IMR-90 (cell line): ENCODE data around the gene MYH1. TPM values are rescaled to one million over a fixed set of nuclear protein-coding genes. Genes with fewer than 3 reads are reported as not detected.

ENCODE experiments used
- ATAC-seq: fragments of 200-7000 bp; cut with Tn5 transposase; 2 replicates; pipeline ENCODE4 v1.9.1; 2020; ENCODE audit warnings: low read depth, mild to moderate bottlenecking, moderate library complexity
- BruUV-seq: library from RNA; stranded (reverse); fragments of 400-500 nt; replicated peaks from 2 replicates; lab custom pipeline; 2021; lab: Mats Ljungman, UMichigan
- CTCF ChIA-PET: fragments of 300-600 bp; formaldehyde crosslinking; extraction: SDS; loops from one replicate; lab custom pipeline; 2021; ENCODE audit warnings: antibody characterized with exemption; lab: Yijun Ruan, JAX
- POLR2A ChIA-PET: fragments of 300-600 bp; sonication (Branson Sonifier 250); formaldehyde crosslinking; loops from one replicate; lab custom pipeline; 2022; ENCODE audit warnings: antibody characterized with exemption; ENCODE audit not compliant: unreplicated experiment; lab: Charles Lee
- DNase-seq: peaks from one replicate; pipeline ENCODE4 v3.0.0; 2013
- H2AFZ ChIP-seq: replicated peaks from 2 replicates; pipeline ENCODE3; 2013; ENCODE audit warnings: low read length, mild to moderate bottlenecking; ENCODE audit not compliant: poor library complexity
- H2AK5ac ChIP-seq: 2 replicates; pipeline ENCODE4 v1.6.1; 2013; ENCODE audit warnings: low read depth, low read length, inconsistent platforms
- H2AK9ac ChIP-seq: replicated peaks from 2 replicates; pipeline ENCODE3; 2013; ENCODE audit warnings: mild to moderate bottlenecking, low read depth, low read length, moderate library complexity; ENCODE audit not compliant: poor library complexity
- H2BK120ac ChIP-seq: 2 replicates; pipeline ENCODE4 v1.6.1; 2013; ENCODE audit warnings: low read depth, low read length, inconsistent platforms
- H2BK15ac ChIP-seq: 3 replicates; pipeline ENCODE4 v1.6.1; 2013; ENCODE audit warnings: low read depth, low read length, inconsistent platforms
- H2BK20ac ChIP-seq: 2 replicates; pipeline ENCODE4 v1.6.1; 2013; ENCODE audit warnings: low read depth, mild to moderate bottlenecking, inconsistent platforms, low read length, moderate library complexity
- H2BK5ac ChIP-seq: 2 replicates; pipeline ENCODE4 v1.6.1; 2013; ENCODE audit warnings: mild to moderate bottlenecking, low read depth, low read length, inconsistent platforms; ENCODE audit not compliant: poor library complexity, severe bottlenecking
- H3K14ac ChIP-seq: replicated peaks from 2 replicates; pipeline ENCODE4 v1.6.1; 2013; ENCODE audit warnings: low read depth, low read length, inconsistent platforms
- H3K18ac ChIP-seq: 2 replicates; pipeline ENCODE4 v1.6.1; 2013; ENCODE audit warnings: low read depth, low read length, control low read depth
- H3K23ac ChIP-seq: 2 replicates; pipeline ENCODE4 v1.6.1; 2013; ENCODE audit warnings: low read depth, low read length, inconsistent platforms
- H3K27ac ChIP-seq: 2 replicates; pipeline ENCODE4 v1.5.1; 2013; ENCODE audit warnings: mild to moderate bottlenecking, control low read depth, low read length; ENCODE audit not compliant: insufficient read depth
- H3K27me3 ChIP-seq: 2 replicates; pipeline ENCODE4 v1.6.1; 2013; ENCODE audit warnings: low read length; ENCODE audit not compliant: control insufficient read depth, insufficient read depth
- H3K36me3 ChIP-seq: 2 replicates; pipeline ENCODE4 v1.6.1; 2013; ENCODE audit warnings: low read length, mixed read lengths; ENCODE audit not compliant: control insufficient read depth, insufficient read depth
- H3K4ac ChIP-seq: 2 replicates; pipeline ENCODE4 v1.6.1; 2013; ENCODE audit warnings: low read depth, low read length, inconsistent platforms
- H3K4me1 ChIP-seq: 2 replicates; pipeline ENCODE4 v1.6.1; 2013; ENCODE audit warnings: low read length, mixed read lengths; ENCODE audit not compliant: control insufficient read depth, insufficient read depth
- H3K4me2 ChIP-seq: 2 replicates; pipeline ENCODE4 v1.6.1; 2013; ENCODE audit warnings: low read depth, mild to moderate bottlenecking, control low read depth, low read length, moderate library complexity
- H3K4me3 ChIP-seq: 2 replicates; pipeline ENCODE4 v1.5.1; 2013; ENCODE audit warnings: low read depth, mild to moderate bottlenecking, control low read depth, low read length, moderate library complexity; ENCODE audit not compliant: insufficient read depth
- H3K56ac ChIP-seq: 2 replicates; pipeline ENCODE4 v1.6.1; 2013; ENCODE audit warnings: low read length, inconsistent platforms; ENCODE audit not compliant: insufficient read depth; ENCODE audit errors: extremely low read depth
- H3K79me1 ChIP-seq, 2 experiments: 2 replicates each; pipeline ENCODE4 v1.6.1; 2013; ENCODE audit warnings: low read length in 2 of 2, inconsistent platforms in 1 of 2, low read depth in 1 of 2
- H3K9ac ChIP-seq: 2 replicates; pipeline ENCODE4 v1.6.1; 2013; ENCODE audit warnings: low read depth, low read length, control low read depth
- H3K9me1 ChIP-seq: 2 replicates; pipeline ENCODE4 v1.6.1; 2013; ENCODE audit warnings: low read length, inconsistent platforms; ENCODE audit not compliant: insufficient read depth
- H3K9me3 ChIP-seq: 2 replicates; pipeline ENCODE4 v1.6.1; 2013; ENCODE audit warnings: low read length; ENCODE audit not compliant: control insufficient read depth, insufficient read depth
- H4K20me1 ChIP-seq: 2 replicates; pipeline ENCODE4 v1.6.1; 2013; ENCODE audit warnings: low read length, inconsistent platforms; ENCODE audit not compliant: insufficient read depth
- H4K5ac ChIP-seq: 2 replicates; pipeline ENCODE4 v1.6.1; 2013; ENCODE audit warnings: mild to moderate bottlenecking, low read depth, low read length, control low read depth
- H4K8ac ChIP-seq, 2 experiments: 2 replicates each; pipeline ENCODE4 v1.6.1; 2013; ENCODE audit warnings: low read depth in 2 of 2, low read length in 2 of 2, control low read depth in 1 of 2, inconsistent platforms in 1 of 2
- H4K91ac ChIP-seq: 2 replicates; pipeline ENCODE4 v1.6.1; 2013; ENCODE audit warnings: low read depth, low read length, inconsistent platforms; ENCODE audit not compliant: insufficient read depth
- CHD1 ChIP-seq: IDR thresholded peaks from 2 replicates; pipeline ENCODE4 v1.6.1; 2012; ENCODE audit warnings: low read depth, low read length, improper control_type of control experiment
- MAFK ChIP-seq: IDR thresholded peaks from 2 replicates; pipeline ENCODE4 v1.6.1; 2012; ENCODE audit warnings: low read depth, low read length, improper control_type of control experiment
- WGBS, 2 experiments: methylation state at CpG; one replicate each; pipeline versions ENCODE4 v1.1.5 to v1.1.7; 2013; ENCODE audit warnings: missing lambda C conversion rate in 2 of 2; ENCODE audit not compliant: insufficient read length in 1 of 2; ENCODE audit errors: extremely low coverage in 2 of 2; 5-methylcytosine and 5-hydroxymethylcytosine counted together
- dilution Hi-C: fragments of 300-500 bp; cut with HindIII; formaldehyde crosslinking; loops from one replicate; pipeline ENCODE4 v1.14.3; 2018; ENCODE audit warnings: low sequenced_read_pairs; ENCODE audit not compliant: unreplicated experiment
- in situ Hi-C: fragments of 300-500 bp; cut with MboI; formaldehyde crosslinking; loops from 3 replicates; pipeline ENCODE4 v1.14.3; 2019; ENCODE audit warnings: low sequenced_read_pairs, inconsistent platforms, mixed read lengths
- intact Hi-C: fragments of 100-400 bp; cut with micrococcal nuclease; formaldehyde crosslinking; loops from 2 replicates; pipeline ENCODE4 v1.10.0; 2022
- polyA plus RNA-seq, 3 experiments: library from polyadenylated mRNA; depleted of rRNA; stranded (reverse); fragments of >200 nt; gene quantifications; 2 replicates each; pipeline ENCODE4 v1.2.3, GENCODE V29; 2012; ENCODE audit warnings: low replicate concordance in 1 of 3
- total RNA-seq: library from RNA; depleted of rRNA; stranded (reverse); fragments of >200 nt; gene quantifications from 2 replicates; pipeline ENCODE4 v1.2.3, GENCODE V29; 2012

The MYH1 gene
- total and polyA plus RNA-seq, 2 of the 4 experiments (the other 2 are of a cell fraction) = not detected

DNA sequence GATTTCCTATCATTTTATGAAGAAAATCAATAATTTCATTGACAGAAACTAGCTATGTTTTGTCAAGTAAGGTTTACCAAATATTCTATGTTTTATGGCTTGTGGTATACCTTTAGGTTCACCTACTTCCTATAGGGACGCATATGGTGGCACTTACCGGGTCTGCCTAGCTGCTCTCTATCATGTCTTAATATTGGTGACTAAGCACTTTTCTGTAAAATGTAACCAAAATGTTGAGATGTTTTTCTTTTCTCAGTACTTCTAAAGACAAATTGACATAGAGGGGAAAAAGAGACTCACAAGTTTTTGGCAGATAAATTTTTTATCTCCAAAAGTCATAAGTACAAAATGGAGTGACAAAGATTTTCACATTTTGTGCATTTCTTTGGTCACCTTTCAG lies 26.3 kb downstream of the MYH1 start:
- ATAC-seq (no peak), DNase-seq (no peak)
- no peaks in the 10 kb centered on the region for H4K20me1 ChIP-seq
- H2AK9ac ChIP-seq = no peak overlapping the region
- POLR2A ChIA-PET = no interaction called here
- dilution Hi-C loops = no loop called here
- no peak overlapping the region for H3K14ac ChIP-seq
- H2BK15ac ChIP-seq = no peak overlapping the region
- H3K9me3 ChIP-seq = peaks cover 6% of the 10 kb centered on the region
- no peak overlapping the region for H3K4ac ChIP-seq
- H3K36me3 ChIP-seq = no peaks in the 10 kb centered on the region
- H3K4me1 ChIP-seq = no peaks in the 10 kb centered on the region
- no peaks in the 10 kb centered on the region for H3K79me1 ChIP-seq
- H3K27me3 ChIP-seq = no peaks in the 10 kb centered on the region
- H2AFZ ChIP-seq = no peak overlapping the region
- no peak for TF ChIP-seq CHD1
- TF ChIP-seq MAFK = peak; percentile 43; the same call in 1 of the 2 replicates
- H4K8ac ChIP-seq = no peak overlapping the region
- H3K23ac ChIP-seq = no peak overlapping the region
- H3K18ac ChIP-seq = no peak overlapping the region
- WGBS, 2 experiments = no CpG with 5 or more reads among the region's 2 CpGs
- no peak overlapping the region for H2BK5ac ChIP-seq
- H3K56ac ChIP-seq = no peak overlapping the region
- no peak overlapping the region for H3K4me3 ChIP-seq
- H2BK120ac ChIP-seq = no peak overlapping the region
- no peak overlapping the region for H2BK20ac ChIP-seq
- no peak overlapping the region for H3K4me2 ChIP-seq
- no TSS peak for BruUV-seq
- H2AK5ac ChIP-seq = no peak overlapping the region
- in situ Hi-C loops = no loop called here
- no peaks in the 10 kb centered on the region for H3K9me1 ChIP-seq
- CTCF ChIA-PET = no interaction called here
- no peak overlapping the region for H4K5ac ChIP-seq
- no peak overlapping the region for H4K91ac ChIP-seq
- intact Hi-C loops = no loop called here
- H3K9ac ChIP-seq = no peak overlapping the region
- no peak overlapping the region for H3K27ac ChIP-seq
